22Rv1 (cell line): ENCODE measurements around the gene PMPCA.
"Not testable (repeated sequence)": the region's sequence is repeated elsewhere in the genome, so short reads cannot be mapped to it uniquely, and the experiment has no call there.

ENCODE experiments used
- H3K27ac ChIP-seq: fragments of 450-650 bp; 2 replicates; pipeline ENCODE4 v1.5.1; 2017
- CTCF ChIP-seq: fragments of 450-650 bp; IDR thresholded peaks from 2 replicates; pipeline ENCODE4 v1.5.1; 2017; ENCODE audit warnings: mild to moderate bottlenecking
- ZFX ChIP-seq: fragments of 450-650 bp; IDR thresholded peaks from 2 replicates; pipeline ENCODE4 v1.6.1; 2017; ENCODE audit warnings: antibody characterized with exemption, borderline replicate concordance

The PMPCA gene

GRCh38 chr9:136401173-136401922 is 9.1 kb upstream of the PMPCA start:
- TF ChIP-seq ZFX (no peak), CTCF (no peak)
- H3K27ac ChIP-seq, result no peak overlapping the region; the same call in 1 of the 2 replicates

DNA sequence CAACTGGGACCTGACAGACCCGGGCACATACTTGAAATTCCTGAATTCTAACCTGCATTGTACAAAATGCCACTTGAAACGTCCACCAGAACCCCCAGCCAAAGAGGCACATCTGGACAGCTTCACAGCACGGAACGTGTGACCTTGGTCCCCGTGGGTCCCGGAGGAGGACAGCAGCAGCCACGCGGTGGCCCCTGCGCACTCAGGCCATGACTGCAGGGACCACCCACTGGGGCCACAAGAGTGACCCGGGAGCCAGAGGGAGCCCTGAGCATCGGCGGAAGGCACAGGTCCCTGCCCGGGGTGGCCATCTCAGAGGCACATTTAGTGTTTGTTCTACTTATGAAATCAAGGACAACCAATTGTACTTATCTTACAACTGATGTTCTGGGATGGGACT is 8.4 kb upstream of the PMPCA start:
- no peak overlapping the region; the same call in 1 of the 2 replicates for H3K27ac ChIP-seq
- TF ChIP-seq ZFX (no peak), CTCF (no peak)

GRCh38 chr9:136403538-136403914 is 6.9 kb upstream of the PMPCA start:
- no peak overlapping the region for H3K27ac ChIP-seq
- no peak for TF ChIP-seq ZFX
- TF ChIP-seq CTCF, result no peak

DNA sequence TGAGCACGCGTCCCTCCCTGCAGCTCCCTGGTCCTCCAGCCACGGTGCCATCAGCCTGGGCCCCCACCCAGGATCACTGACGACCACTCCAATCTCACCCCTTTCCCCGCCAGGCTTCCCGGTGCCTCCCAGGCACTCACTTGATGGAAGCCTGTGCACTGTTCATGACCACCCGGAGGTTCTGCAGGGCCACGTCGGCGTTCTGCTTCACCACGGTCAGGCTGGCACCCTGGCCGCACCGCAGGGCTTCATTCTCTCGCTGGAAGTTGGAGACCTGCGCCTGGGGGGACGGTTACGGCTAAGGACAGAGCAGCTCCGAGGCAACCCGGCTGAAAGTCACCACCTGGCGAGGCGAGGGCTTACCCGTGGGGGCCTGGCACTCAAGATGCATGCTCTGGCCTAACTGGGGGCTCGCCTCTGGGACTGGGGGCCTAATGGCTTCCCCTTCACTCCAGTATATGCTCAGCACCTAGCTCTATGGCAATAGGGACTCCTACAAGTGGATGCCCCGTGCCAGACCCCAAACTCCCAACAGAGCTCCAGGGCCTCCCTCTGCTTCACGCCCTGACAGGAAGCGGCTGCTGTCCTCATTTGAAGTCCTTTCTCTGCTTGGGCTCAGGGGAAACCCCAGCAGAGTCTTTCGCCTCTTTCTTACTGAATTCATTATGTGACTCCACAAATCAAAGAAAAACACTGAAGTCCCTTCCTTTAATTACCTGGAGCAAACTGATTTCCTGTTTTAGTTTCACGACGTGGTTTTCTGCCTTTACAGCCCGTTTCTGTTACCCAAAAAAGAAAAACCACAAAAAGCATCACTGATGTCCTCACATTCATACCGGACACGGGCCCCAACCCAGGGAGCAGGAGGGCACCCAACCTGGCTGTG is 6.3 kb upstream of the PMPCA start:
- no peak overlapping the region for H3K27ac ChIP-seq
- TF ChIP-seq ZFX (no peak), CTCF (no peak)

GRCh38 chr9:136404801-136405136 is 5.7 kb upstream of the PMPCA start:
- H3K27ac ChIP-seq, result no peak overlapping the region
- TF ChIP-seq CTCF (no peak), ZFX (no peak)

GRCh38 chr9:136405481-136405880 is 5.0 kb upstream of the PMPCA start:
- TF ChIP-seq ZFX (no peak), CTCF (no peak)
- no peak overlapping the region for H3K27ac ChIP-seq

DNA sequence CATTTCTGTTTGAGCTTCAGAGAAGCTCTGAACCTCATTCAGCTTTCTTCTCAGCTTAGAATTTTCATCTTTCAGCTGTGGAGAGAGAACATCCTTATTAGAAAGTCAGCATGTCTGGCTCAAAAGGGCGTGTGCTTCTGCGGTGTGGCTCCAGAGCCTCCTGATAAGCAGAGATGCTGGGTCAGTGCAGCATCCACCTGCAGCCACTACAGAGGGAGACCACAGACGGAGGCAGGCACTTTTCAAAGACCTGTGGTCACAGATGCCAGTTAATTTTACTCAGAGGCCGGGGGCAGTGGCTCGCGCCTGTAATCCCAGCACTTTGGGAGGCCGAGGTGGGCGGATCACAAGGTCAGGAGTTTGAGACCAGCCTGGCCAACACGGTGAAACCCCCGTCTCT is 4.6 kb upstream of the PMPCA start:
- H3K27ac ChIP-seq, result not testable (repeated sequence)

DNA sequence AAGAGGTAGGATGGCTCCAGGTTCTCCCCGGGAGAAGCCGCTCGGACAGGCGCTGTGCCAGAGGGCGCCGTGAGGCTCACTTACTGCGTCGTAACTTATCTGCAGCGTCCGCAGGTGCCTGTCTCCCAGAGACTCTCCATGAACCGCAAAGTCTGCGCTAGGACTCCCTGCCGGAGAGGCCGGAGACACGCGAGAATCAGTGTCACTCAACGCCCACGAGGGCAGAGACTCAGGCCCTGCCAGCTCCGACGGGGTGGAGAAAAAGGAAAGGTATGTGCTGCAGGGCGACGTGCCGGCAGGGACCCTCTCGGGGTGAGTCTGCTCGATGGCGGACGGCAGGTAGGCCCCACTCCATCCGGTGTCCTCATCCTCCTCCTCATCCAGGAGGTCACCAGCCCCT is 3.4 kb upstream of the PMPCA start:
- not testable (repeated sequence) for H3K27ac ChIP-seq
